C4-2B (cell line): ENCODE data around the gene RGS16.

Experiments used
- CTCF ChIP-seq: fragments of 450-650 bp; conservative IDR thresholded peaks from 2 replicates; pipeline ENCODE4 v1.5.1; 2017; ENCODE audit warnings: mild to moderate bottlenecking
- ZFX ChIP-seq: fragments of 450-650 bp; IDR thresholded peaks from 2 replicates; pipeline ENCODE4 v1.6.1; 2017

- no peak for TF ChIP-seq CTCF
- no peak for TF ChIP-seq ZFX
Measured at GRCh38 chr1:182549811-182550210, 54.4 kb downstream of the RGS16 start.
